ENCODE results near the gene CYB561.

GRCh38 chr17:63402431-63403212 is 43.5 kb downstream of the CYB561 start:
- TF ChIP-seq CTCF (IDR thresholded peaks at IDR 0.05; ENCODE audit: low read length) (no peak), EZH2phosphoT487 (IDR thresholded peaks at IDR 0.05; ENCODE audit: low read length) (no peak), EZH2 (optimal IDR thresholded peaks at IDR 0.05; ENCODE audit: low read depth, low read length) (no peak)

Data from MM.1S (cell line).